ENCODE results near the gene UBA3. TPM values are rescaled to one million over a fixed set of nuclear protein-coding genes. Genes with fewer than 3 reads are reported as not detected.

The UBA3 gene
- total RNA-seq, 1 donor from 2014 or later, result 76.2 TPM

DNA sequence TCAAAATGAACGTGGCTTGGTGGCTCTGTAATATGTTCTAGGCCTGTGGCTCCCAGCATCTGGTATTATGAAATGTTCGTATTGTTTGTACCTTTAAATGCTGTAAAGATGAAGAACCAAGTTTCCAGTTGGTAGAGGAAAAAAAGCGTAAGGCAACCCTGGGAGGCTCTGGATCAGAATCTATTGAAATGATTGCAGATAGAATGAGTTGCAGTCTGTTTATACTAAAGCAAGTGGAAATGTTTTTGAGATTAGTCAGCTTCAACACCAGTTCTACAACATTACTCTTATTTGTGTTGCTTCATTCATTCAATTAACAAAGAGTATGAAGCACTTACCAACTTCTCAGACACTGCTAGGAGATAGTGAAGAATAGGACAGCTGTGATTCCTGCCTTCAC lies 9.9 kb upstream of the UBA3 start:
- H3K27me3 Mint-ChIP-seq, result no peaks in the 10 kb centered on the region
- H3K4me1 Mint-ChIP-seq (ENCODE audit: low read depth), result peaks cover 17% of the 10 kb centered on the region
- no peak overlapping the region for H3K27ac Mint-ChIP-seq
- TF ChIP-seq, protein P1, sequence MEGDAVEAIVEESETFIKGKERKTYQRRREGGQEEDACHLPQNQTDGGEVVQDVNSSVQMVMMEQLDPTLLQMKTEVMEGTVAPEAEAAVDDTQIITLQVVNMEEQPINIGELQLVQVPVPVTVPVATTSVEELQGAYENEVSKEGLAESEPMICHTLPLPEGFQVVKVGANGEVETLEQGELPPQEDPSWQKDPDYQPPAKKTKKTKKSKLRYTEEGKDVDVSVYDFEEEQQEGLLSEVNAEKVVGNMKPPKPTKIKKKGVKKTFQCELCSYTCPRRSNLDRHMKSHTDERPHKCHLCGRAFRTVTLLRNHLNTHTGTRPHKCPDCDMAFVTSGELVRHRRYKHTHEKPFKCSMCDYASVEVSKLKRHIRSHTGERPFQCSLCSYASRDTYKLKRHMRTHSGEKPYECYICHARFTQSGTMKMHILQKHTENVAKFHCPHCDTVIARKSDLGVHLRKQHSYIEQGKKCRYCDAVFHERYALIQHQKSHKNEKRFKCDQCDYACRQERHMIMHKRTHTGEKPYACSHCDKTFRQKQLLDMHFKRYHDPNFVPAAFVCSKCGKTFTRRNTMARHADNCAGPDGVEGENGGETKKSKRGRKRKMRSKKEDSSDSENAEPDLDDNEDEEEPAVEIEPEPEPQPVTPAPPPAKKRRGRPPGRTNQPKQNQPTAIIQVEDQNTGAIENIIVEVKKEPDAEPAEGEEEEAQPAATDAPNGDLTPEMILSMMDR (IDR thresholded peaks at IDR 0.05; ENCODE audit: unreplicated experiment), result no peak
- H3K4me3 Mint-ChIP-seq (ENCODE audit: low read depth), result no peak overlapping the region
- H3K9me3 Mint-ChIP-seq (ENCODE audit: low read depth), result no peaks in the 10 kb centered on the region
- no peak for DNase-seq (ENCODE audit: low spot score, unreplicated experiment)
- peaks cover 2% of the 10 kb centered on the region for H3K36me3 Mint-ChIP-seq (ENCODE audit: insufficient read depth)

DNA sequence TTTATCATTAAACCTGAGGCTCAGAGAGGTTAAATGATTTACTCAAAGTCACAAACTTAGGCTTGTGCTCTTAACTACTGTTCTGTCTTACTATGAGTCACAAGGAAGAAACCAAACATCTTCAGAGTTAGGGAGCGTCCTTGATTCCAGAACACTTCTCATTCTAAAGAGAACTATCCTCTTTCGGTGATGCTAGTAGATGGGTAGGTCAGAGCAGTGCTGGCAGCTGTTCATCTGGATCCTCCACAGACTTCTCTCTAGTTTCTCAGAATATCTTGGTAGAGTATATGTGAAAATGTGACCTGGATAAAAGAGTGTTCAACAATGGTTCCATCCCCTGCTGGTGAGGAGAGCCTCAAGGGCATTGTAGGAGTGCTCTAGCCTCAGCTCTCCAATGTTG lies 7.9 kb upstream of the UBA3 start:
- no peaks in the 10 kb centered on the region for H3K9me3 Mint-ChIP-seq (ENCODE audit: low read depth)
- peaks cover 2% of the 10 kb centered on the region for H3K36me3 Mint-ChIP-seq (ENCODE audit: insufficient read depth)
- H3K4me1 Mint-ChIP-seq (ENCODE audit: low read depth), result peaks cover 26% of the 10 kb centered on the region
- H3K27ac Mint-ChIP-seq, result no peak overlapping the region
- TF ChIP-seq, protein P1 (IDR thresholded peaks at IDR 0.05; ENCODE audit: unreplicated experiment), result no peak
- no peaks in the 10 kb centered on the region for H3K27me3 Mint-ChIP-seq
- no peak overlapping the region for H3K4me3 Mint-ChIP-seq (ENCODE audit: low read depth)
- DNase-seq (ENCODE audit: low spot score, unreplicated experiment), result no peak

DNA sequence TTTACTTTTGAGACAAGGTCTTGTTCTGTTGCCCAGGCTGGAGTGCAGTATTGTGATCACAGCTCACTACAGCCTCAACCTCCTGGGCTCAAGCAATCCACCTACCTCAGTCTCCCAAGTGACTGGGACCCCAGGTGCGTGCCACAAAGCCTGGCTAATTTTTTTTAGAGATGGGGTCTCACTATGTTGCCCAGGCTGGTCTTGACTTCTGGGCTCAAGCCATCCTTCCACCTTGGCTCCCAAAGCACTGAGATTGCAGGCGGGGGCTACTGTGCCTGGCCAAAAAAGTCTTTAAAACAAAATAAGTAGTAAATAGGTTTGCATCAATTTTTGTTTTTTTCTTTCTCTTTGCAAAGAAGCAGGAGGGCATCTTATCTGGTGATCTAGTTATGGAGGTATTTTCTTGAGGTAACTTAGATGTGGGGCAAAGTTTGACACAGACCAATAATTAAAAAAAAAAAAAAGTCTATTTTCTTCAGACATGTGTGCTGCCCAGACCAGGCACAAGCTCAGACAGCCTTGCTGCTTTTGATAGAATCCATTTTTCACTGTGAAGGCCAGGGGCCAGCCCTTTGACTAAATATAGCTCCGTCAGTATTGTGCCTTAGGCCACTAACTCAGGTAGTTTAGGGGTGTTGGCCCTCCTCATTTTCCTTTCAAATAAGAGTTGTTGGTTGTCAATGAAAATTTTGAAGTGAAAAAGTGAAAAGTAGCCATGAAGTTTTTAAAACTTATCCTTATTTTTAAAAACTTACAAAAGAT lies 7.0 kb upstream of the UBA3 start:
- Mint-ChIP-seq H3K9me3 (ENCODE audit: low read depth) (no peaks in the 10 kb centered on the region), H3K36me3 (ENCODE audit: insufficient read depth) (peaks cover 2% of the 10 kb centered on the region), H3K27me3 (no peaks in the 10 kb centered on the region), H3K4me3 (ENCODE audit: low read depth) (no peak overlapping the region), H3K27ac (no peak overlapping the region), H3K4me1 (ENCODE audit: low read depth) (peaks cover 28% of the 10 kb centered on the region)
- no peak for DNase-seq (ENCODE audit: low spot score, unreplicated experiment)
- TF ChIP-seq, protein P1 (IDR thresholded peaks at IDR 0.05; ENCODE audit: unreplicated experiment), result no peak

DNA sequence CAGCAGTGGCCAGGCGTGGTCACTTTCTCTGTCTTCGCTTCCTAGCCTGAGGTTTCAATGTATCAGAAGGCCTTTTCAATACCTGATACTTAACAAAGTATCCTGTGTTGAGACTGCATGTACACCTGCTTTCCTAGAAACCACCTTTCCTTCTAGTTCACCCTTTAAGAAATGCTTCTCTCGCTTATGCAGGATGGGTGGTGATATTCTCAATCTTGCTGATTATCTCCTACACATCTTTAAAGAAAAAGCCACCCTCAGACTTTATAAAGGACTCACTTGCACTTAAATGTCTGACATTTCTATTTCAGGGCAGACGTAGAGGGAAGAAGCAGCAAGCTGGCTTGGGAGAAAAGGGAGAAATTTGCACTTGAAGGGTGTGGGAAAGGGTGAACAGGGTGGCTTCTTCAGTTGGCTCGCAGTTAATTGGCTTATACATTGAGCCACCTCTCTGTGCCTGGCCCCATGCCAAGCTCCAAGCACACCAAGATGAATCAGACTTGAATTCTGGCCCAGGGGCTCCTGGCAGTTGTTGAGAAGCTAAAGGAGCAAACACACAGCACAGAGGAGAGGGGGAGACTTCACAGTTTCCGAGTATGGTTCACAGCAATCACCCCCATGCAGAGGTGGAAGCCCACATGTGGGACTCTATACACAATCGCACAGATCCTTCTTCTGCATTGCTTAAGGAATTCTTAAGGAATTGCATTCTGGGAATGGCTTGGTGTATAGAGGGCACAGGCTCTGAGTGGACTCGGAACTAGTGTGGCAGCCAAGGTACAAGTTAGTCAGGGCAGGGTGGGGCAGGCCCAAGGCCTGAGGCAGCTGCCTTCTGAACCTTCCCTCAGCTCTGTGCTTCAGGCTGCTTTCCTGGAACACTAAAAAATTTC lies 5.9 kb upstream of the UBA3 start:
- Mint-ChIP-seq H3K27ac (peak overlapping the region; percentile 71), H3K27me3 (no peaks in the 10 kb centered on the region), H3K9me3 (ENCODE audit: low read depth) (no peaks in the 10 kb centered on the region), H3K4me1 (ENCODE audit: low read depth) (peaks cover 26% of the 10 kb centered on the region), H3K36me3 (ENCODE audit: insufficient read depth) (peaks cover 2% of the 10 kb centered on the region), H3K4me3 (ENCODE audit: low read depth) (peak overlapping the region; percentile 93)
- TF ChIP-seq, protein P1 (IDR thresholded peaks at IDR 0.05; ENCODE audit: unreplicated experiment), result no peak
- DNase-seq (ENCODE audit: low spot score, unreplicated experiment), result no peak

DNA sequence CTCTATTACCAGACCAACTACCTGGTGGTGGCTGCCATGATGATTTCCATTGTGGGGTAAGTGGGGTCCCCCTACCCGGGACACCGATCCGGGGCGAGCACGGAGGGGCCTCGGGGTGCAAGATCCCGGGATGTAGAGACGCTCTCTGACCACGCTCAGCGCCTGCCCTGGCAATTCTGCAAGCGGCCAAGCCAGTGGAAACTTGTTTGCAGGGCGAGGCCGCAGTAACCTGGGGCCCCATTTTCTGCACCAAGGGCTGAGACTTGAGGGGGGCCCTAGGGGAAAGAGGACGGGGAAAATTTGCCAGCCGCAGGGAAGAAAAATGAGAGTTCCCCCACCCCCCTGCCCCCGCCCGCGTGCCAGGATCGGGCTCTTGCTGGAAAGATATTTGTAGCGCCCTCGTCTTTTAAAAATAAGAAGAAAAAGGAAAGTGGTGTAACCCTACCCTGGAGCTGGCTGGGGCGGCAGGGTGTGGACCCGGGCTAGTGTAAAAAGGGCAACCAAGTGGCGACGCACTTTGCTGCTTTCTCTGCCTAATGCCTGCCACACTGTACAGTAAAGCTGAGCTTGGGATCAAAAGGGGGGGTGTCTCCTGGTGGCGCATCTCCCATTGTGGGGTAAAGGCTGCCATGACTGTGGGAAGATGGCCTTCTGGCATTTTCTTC lies 5.1 kb upstream of the UBA3 start:
- DNase-seq (ENCODE audit: low spot score, unreplicated experiment), result peak; percentile 14
- H3K4me1 Mint-ChIP-seq (ENCODE audit: low read depth), result peaks cover 31% of the 10 kb centered on the region
- peak overlapping the region; percentile 93 for H3K4me3 Mint-ChIP-seq (ENCODE audit: low read depth)
- no peaks in the 10 kb centered on the region for H3K9me3 Mint-ChIP-seq (ENCODE audit: low read depth)
- peak overlapping the region; percentile 71 for H3K27ac Mint-ChIP-seq
- no peaks in the 10 kb centered on the region for H3K36me3 Mint-ChIP-seq (ENCODE audit: insufficient read depth)
- TF ChIP-seq, protein P1 (IDR thresholded peaks at IDR 0.05; ENCODE audit: unreplicated experiment), result no peak
- H3K27me3 Mint-ChIP-seq, result no peaks in the 10 kb centered on the region
